ENCODE measurements around the gene MLN.
A peak's percentile ranks its signal among the peaks of the same experiment; 100 is the strongest.
"Not testable (repeated sequence)": the region's sequence is repeated elsewhere in the genome, so short reads cannot be mapped to it uniquely, and the experiment has no call there.

MLN gene

GRCh38 chr6:33837971-33838665 lies 34.3 kb upstream of the MLN start:
- intact Hi-C loops (cut with DNase I): no loop called here
- peak in 14 of 42 donors; percentile 14 to 61 (median 25) for DNase-seq

GRCh38 chr6:33836806-33837469 lies 33.1 kb upstream of the MLN start:
- intact Hi-C loops (cut with DNase I): no loop called here
- no peak for DNase-seq

DNA sequence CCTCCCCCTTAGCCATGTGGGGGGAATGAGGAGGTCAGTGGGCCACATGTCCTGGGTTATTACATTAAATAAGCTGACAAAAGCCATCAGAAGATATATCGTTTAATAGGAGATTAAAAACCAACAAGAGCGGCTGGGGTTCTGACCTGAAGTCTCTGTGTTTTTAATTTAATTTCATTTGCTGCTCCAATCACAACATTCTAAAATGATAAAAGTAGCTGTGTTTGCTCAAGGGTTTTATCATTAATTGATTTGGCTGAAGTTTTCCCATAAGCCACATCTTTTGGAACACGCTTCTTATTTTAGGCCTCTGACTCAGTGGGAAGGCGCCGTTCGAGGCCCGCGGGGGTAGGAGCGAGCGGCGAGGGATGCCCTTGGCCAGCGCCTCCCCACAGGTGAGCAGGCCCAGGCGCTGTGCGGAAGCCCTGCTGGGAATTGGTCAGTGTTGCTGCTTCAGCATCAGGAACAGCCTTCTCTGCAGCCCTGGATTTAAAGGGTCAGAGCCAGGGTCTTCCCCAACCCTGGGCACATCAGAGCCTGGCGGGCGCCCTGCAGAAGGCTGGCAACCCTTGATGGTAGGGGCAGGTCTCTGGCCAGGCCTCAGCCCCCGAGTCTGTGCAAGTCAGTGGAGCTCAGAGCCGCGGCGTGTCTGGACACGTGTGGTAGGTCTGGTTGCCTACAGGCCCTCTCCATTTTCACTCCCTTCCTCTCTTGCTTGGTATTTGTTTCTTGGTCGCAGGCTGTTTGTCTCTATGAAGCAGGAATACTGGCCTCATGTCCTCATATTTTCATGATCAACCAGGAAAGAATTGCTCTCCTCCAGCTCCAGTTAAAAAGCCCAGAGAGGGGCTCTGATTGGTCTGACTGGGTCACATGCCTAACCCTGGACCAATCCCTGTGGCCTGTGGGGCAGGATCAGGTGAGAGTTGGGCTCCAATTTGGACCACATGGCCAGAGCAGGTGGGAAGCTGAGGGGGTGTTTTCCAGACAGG lies 30.9 kb upstream of the MLN start:
- no peak for DNase-seq
- intact Hi-C loops (cut with DNase I): no loop called here

GRCh38 chr6:33833599-33833998 lies 29.8 kb upstream of the MLN start:
- intact Hi-C loops (cut with DNase I): no loop called here
- no peak for DNase-seq

DNA sequence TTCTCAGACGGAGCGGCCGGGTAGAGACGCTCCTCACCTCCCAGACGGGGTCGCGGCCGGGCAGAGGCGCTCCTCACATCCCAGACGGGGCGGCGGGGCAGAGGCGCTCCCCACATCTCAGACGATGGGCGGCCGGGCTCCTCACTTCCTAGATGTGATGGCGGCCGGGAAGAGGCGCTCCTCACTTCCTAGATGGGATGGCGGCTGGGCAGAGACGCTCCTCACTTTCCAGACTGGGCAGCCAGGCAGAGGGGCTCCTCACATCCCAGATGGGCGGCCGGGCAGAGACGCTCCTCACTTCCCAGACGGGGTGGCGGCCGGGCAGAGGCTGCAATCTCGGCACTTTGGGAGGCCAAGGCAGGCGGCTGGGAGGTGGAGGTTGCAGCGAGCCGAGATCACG lies 29.0 kb upstream of the MLN start:
- intact Hi-C loops (cut with DNase I); DNase-seq: not testable (repeated sequence)

DNA sequence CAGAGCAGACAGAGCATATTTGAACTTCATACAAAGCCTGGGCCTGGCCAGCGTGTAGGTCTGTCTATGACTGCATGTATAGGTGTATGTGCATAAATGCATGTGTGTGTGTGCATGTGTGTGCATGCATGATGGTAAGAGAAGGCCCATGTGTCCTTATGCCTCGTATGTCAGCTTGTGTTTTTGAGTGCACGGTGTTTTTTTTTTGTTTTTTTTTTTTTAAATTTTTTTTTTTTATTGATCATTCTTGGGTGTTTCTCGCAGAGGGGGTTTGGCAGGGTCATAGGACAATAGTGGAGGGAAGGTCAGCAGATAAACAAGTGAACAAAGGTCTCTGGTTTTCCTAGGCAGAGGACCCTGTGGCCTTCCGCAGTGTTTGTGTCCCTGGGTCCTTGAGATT lies 27.9 kb upstream of the MLN start:
- DNase-seq; intact Hi-C loops (cut with DNase I): not testable (repeated sequence)

GRCh38 chr6:33830635-33831240 lies 26.9 kb upstream of the MLN start:
- intact Hi-C loops (cut with DNase I): no loop called here
- no peak for DNase-seq

- DNase-seq: no peak
- intact Hi-C loops (cut with DNase I): no loop called here
These were observed 25.2 kb upstream of the MLN start for GRCh38 chr6:33828764-33829731.

GRCh38 chr6:33828452-33828763 lies 24.6 kb upstream of the MLN start:
- intact Hi-C loops (cut with DNase I): no loop called here
- DNase-seq: no peak

DNA sequence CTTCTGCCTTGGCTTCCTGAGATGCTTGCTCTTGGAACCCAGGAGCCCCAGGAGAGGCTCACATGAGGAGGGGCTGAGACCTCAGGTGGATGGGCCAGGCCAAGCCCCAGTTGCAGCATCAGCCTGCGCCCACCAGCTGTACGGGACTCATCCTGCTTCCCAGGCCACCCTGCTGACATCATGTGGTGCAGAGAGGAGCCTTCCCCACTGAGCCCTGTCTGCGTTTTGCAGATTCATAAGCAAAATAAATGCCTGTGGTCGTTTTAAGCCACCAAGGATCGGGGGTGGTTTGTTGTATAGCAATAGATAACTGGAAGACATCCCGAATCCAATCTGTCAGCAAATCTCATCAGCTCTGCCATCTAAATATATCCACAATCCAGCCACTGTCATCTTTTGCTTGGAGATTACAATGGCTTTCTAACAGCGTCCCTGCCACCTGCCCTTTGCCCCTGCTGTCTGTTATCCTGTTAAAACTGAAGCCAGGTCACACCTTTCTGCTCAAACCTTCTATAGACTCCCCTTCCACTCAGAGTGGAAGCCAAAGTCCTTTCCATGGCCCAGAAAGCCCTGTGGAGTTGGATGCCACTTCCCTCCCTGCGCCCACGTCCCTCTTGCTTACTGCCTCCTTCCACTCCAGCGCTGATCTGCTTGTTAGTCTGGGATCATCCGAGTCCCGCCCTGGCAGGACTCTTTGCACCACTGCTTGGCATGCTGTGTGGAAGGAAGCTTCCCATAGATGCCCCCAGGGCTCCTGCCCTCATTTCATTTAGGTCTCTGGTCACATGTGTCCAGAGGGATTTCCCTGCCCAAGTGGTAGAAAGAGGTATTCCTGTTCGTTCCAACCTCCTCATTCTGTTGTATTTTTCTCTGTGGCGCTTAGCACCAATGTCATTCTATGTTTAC lies 24.0 kb upstream of the MLN start:
- DNase-seq: no peak
- intact Hi-C loops (cut with DNase I): no loop called here

GRCh38 chr6:33826537-33826936 lies 22.7 kb upstream of the MLN start:
- no peak for DNase-seq
- intact Hi-C loops (cut with DNase I): no loop called here

DNA sequence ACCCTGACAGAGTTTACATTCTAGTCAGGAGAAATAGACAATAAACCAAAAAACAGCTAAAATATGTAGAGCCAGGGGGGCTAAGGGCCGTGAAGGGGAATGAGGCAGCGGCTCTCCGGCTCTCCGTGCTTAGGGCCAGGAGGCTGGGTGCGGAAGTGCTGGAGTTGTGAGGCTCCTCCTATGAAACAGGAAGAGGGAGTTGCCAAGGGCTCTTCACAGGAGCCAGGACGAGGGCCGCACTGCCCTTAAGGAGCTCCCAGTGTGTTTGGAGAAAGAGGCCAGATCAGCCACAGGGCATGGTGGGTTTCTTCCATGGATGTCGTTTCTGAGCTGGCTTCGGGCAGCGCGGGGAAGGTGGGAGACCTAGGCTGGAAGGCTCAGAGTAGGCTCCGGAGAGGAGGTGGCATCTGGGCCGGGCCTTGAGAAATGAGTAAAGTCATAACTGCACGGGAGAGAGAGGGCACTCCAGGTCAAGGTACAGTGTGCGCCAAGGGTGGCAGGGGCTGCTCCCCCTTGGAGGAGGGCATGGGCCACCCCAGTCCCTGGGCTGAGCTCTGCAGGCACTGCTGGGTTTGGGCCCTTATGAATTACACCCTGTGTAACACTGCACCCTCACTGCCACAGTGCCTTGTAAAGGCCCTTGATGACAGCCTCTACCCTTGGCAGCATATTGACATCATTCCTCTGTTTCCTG lies 20.8 kb upstream of the MLN start:
- intact Hi-C loops (cut with DNase I): no loop called here
- DNase-seq: no peak

GRCh38 chr6:33823806-33824205 lies 20.0 kb upstream of the MLN start:
- no peak for DNase-seq
- intact Hi-C loops (cut with DNase I): no loop called here

GRCh38 chr6:33822575-33823395 lies 19.0 kb upstream of the MLN start:
- intact Hi-C loops (cut with DNase I): no loop called here

DNA sequence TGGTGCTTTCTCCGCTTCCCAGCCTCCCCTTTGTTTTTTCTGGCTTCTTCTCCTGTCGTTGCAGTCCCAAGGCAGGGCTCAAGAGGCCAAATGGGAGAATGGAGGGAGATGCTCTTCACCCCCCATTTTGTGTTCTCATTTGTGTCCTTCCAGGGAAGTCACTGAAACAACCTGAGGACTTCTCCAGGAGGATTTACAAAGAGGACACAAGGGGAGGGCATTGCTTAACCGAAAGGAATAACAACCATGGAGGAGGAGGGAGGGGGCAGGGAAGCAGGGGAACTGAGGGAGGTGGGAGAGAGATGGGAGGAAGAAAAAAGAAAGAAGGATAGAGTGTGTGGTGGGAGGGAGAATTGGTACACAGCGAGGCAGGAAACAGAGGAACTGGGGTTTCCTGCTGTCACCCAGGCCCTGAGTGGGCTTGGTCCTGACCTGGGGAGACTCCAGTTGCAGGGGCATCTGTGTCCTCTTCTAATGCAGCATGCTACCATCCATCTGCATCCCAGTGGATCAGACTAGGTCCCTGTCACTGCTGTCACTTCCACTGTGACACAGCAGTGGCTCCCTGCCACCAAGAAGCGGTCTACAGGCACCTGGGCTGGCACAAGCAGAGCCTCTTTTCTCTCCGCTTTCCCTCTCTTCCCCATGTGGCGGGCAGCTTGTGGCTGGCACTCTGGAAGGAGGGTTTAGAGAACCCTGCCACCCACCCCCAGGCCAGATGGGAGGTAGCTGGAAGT lies 17.1 kb upstream of the MLN start:
- intact Hi-C loops (cut with DNase I): no loop called here
- DNase-seq: no peak

More at GRCh38 chr6:33822575-33823395, 19.0 kb upstream of the MLN start:
- DNase-seq: no peak

Data from head of caudate nucleus (tissue), 42 donors.